Heart left ventricle (tissue), 13 donors: ENCODE data around the gene PFKP.

Experiments used
- CTCF ChIP-seq, 12 donors: fragments of 200-600 bp; sonication (generic) in 4 of 12; IDR thresholded peaks; one replicate each; pipeline versions ENCODE4 v1.5.0 to v1.8.0; 2018 to 2022; ENCODE audit warnings: antibody characterized with exemption in 12 of 12, mild to moderate bottlenecking in 5 of 12
- POLR2A ChIP-seq, 2 donors: fragments of 450-650 bp; IDR thresholded peaks; one replicate each; pipeline ENCODE4 v1.6.1; 2017; ENCODE audit warnings: antibody characterized with exemption in 2 of 2, mild to moderate bottlenecking in 2 of 2, moderate library complexity in 2 of 2
- donor health status: ischemic (EF 13 %, LVEDD 7.1; RV severe dilation, severe dysfunction).
- donor health status: DM: no; HTN: yes; CAD: no.
- donor health status: DM: no; HTN: no; CAD: no.
- donor health status: ischemic (EF 25% LVEDD 6.9; RV normal size, moderate dysfunction).
- donor health status: ischemic (EF 25% LVEDD 5.7; RV mildly dilated, moderate dysfunction).
- donor health status: ischemic (EF 35%, LVEDD 5.7; RV mildly dilated, moderate dysfunction).
- donor health status: nonischemic (EF 11% LVEDD 7.7; RV severe dilation, severe dysfunction).
- donor health status: DM: yes; HTN: yes; CAD: no.
- donor health status: PGD.
- donor health status: ischemic (EF 29% LVEDD 5.4; RV normal size, mild dysfunction).
- donor health status: nonischemic (EF 23%, LVEDD 6.1; RV moderate dilation, normal function).

DNA sequence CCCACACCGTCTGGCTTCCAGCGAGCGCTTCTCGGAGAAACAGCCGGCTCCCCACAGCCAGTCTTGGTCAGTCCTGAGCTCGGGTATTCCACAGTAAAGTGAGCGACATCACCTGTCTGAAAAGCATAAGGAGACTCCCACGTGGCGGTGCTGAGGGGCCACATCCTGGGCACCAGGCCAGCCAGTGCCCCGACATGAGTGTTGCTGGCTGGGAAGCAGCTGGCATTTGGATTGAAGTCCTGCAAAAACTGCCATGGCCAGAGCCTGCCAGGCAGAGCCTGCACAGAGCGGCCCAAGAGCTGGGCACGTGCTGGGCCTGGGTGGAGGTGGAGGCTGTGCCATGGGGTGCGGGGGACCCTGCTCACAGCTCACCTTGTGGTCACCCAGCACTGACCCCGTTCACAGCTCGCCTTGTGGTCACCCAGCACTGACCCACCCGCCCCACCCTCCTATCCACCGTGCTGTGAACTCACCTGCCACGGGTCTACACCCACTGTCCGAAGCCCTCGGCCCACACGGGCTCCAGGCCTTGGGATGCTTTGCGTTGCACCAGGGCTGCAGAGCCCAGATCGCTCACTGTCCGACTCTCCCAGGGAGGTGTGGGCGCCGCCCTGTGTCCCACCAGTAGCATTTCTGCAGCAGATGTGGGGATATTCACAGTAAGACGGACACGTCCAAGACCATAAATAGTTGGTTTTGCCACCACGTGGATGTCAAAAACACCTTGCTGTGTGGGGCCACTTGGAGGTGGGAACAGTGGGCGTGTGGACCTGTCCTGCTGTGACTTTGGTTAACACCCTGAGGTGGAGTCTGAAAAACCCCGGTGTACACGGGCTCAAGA is 56.4 kb downstream of the PFKP start:
- TF ChIP-seq CTCF (IDR thresholded peaks at IDR 0.05) (no peak), POLR2A (IDR thresholded peaks at IDR 0.05) (no peak)
